GM21619 (cell line): ENCODE results near the gene SLC14A1.
A peak's percentile ranks its signal among the peaks of the same experiment; 100 is the strongest.

Experiments used
- ATAC-seq: cut with Tn5 transposase; IDR thresholded peaks from one replicate; pipeline ENCODE4 v1.9.1; 2021; ENCODE audit not compliant: unreplicated experiment

SLC14A1 gene

GRCh38 chr18:45719106-45719505 lies 4.9 kb upstream of the SLC14A1 start:
- ATAC-seq = no peak

- peak; percentile 90 for ATAC-seq
Observed at GRCh38 chr18:45722899-45723298, 1.1 kb upstream of the SLC14A1 start.

DNA sequence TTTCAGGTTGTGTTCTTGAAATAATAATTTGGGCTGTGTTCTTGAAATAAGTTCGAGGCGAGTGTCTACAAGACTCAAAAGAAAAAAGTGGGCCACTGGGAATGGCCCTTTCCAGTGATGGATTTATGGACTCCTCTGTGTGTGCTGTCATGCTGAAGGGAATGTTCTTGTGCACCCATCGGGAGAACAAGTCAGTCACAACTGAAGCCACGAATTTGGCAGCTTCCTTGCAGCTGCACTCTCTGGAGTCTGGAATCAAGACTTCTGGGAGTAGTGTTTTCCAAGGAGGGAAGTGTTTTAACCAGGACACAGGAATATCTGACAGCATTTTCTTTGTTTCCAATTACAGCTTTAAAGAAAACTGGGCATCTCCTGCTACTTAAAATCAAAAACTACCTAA lies 620 bp downstream of the SLC14A1 start:
- no peak for ATAC-seq

GRCh38 chr18:45725336-45725735 lies 1.4 kb downstream of the SLC14A1 start:
- ATAC-seq = no peak

GRCh38 chr18:45726603-45727002 lies 2.6 kb downstream of the SLC14A1 start:
- no peak for ATAC-seq

DNA sequence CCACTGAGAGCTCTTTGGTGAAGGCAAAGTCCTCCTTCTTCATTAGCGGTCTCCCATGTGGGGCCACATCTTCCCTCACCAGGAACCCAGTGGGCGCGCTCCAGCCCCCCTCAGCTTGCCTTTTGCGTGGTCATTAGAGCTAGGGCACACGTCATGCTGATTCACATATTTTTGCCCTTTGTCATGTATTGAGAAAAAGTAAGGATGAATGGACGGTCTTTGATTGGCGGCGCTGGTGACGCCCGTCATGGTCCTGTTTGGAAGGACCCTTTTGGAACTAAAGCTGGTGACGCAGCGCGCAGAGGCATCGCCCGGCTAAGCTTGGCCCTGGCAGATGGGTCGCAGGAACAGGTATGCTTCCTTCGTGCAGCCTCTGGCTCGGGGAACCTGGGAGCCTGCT lies 3.1 kb downstream of the SLC14A1 start:
- ATAC-seq = no peak

DNA sequence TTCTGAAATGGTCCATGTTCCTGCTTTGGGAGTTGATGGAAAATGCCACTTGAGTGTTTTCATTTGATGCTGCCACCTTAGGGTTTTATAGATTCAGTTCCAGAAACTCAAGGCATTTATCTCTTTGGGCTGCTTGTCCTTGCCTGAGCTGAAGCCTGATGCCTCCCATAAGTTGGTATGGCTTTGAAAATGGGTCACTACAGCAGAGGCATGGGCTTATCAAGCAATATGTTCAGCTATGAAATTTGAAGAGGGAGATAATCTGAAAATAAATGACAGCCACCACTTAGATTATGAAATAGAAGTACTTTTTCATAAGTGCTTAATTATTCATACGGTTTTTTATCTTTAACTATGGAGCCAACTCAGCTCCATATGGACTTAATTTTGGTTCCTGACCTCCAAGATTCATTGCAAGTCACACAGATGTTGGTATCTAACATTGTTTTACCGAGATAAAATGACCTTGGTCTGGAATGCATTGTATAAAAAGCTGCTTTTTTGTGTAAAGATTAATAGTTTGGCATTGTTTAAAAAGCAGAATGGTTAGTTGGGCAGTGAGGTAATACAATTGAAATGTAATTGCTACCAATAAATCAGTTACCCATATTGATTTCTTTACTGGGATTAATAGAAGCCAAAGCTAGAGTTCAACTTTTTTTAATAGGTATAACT lies 4.5 kb downstream of the SLC14A1 start:
- no peak for ATAC-seq

DNA sequence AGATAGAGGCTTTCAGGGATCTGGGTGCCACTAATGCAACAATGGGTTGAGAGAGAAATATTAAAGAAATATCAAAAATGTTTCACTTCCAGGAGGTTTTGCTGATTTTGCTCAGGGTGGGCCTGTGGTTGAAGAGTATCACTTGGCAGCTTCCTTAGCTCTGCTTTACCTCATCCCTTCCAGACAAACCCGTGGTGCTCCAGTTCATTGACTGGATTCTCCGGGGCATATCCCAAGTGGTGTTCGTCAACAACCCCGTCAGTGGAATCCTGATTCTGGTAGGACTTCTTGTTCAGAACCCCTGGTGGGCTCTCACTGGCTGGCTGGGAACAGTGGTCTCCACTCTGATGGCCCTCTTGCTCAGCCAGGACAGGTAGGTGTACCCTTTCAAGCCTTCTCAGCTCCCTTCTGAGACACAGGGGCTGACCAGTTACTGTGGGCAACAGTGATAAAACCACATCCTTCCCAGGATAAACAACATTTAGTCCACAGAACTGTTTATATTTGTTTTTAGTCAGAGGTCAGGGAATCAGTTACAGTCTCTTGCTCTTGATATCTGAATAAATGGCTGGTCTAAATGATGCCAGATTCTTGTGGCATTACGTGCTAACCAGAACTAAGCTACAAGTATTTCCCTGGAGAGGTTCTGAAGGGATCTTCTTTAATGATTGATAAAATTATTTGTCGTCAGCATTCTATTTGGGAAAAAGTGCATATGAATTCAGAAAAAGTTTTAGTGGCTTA lies 7.0 kb downstream of the SLC14A1 start:
- ATAC-seq = no peak

DNA sequence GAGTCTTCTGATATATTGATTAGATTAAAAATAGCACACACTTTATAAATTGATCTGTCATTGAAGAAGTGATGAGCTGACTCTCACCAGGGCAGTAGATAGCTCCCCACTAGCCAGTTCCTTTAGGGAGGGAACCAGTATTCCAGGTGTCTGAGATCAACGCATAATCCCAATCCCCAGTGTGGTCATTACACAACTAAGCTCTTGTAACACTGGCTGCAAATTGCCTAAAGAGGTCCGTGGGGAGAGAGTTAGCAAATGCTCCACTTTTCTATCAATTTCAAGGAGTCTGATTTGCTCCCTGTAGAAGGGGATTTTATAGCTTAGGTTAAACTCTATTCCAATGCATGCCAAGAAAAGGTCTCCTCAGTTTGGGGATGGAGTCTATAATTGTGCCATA lies 7.7 kb downstream of the SLC14A1 start:
- no peak for ATAC-seq

DNA sequence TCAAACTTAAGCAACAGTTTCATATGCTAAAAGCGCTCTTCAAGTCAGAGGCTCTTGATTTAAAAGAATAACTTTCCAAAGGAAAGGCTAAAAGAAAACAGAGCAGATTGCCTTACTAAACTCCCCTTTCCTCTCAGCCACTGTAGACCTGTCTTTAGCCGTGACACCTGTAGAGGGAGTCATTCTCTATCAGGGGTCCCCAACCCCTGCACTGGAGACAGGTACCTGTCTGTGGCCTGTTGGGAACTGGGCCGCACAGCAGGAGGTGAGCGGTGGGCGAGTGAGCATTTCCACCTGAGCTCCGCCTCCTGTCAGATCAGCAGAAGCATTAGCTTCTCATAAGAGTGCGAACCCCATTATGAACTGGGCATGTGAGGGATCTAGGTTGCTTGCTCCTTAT lies 9.6 kb downstream of the SLC14A1 start:
- ATAC-seq = no peak

DNA sequence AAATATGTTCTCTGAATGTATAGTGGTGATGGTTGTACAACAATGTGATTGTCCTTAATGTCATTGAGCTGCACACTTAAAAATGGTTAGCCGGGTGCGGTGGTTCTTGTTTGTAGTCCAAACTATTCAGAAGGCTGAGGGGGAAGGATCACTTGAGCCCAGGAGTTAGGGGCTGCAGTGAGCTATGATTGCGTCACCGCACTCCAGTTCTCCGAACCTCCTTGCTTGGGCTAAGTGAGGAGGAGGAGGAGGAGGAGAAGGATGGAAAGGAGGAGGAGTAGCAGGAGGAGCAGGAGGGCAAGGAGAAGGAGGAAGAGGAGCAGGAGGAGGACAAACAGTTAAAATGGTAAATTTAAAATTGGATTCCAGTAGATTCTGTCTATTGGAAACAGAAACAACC lies 10.5 kb downstream of the SLC14A1 start:
- ATAC-seq = no peak

DNA sequence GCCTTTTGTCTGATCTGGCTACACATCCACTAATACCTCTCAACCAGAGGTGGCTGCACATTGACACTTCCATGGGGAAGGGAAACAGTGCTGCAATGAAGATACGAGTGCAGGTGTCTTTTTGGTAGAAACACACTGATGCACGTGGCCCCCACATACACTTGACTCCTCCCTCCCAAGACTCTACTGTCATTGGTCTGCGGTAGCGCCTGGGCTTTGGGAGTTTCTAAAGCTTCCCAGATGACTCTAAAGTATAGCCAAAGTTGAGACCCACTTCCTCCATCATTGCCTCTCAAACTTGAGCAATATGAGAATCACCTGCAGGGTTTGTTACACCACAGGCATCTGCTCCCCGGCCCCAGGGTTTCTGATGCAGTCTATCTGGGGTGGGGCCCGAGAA lies 11.0 kb downstream of the SLC14A1 start:
- no peak for ATAC-seq

DNA sequence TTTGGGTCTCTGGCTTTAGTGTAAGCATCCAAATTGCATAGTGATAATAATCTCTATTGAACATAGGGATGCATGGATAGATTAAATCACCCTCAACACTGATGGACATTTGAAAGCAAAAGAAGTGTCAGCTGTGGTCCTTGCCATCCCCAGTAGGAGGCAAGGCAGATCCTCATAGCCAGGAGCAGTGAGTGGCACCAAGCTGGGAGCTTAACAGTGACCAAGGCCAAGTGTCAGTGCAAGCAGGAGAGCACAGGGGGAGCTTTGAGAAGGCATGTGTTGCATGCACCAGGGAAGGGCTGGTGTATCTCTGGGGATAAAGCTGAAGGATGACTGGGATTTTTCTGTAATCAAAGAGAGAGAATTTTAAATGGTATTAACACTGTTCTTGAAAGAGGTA lies 14.7 kb downstream of the SLC14A1 start:
- no peak for ATAC-seq

GRCh38 chr18:45739268-45739667 lies 15.3 kb downstream of the SLC14A1 start:
- ATAC-seq = no peak

- no peak for ATAC-seq
Observed at GRCh38 chr18:45739848-45740247, 15.9 kb downstream of the SLC14A1 start.

DNA sequence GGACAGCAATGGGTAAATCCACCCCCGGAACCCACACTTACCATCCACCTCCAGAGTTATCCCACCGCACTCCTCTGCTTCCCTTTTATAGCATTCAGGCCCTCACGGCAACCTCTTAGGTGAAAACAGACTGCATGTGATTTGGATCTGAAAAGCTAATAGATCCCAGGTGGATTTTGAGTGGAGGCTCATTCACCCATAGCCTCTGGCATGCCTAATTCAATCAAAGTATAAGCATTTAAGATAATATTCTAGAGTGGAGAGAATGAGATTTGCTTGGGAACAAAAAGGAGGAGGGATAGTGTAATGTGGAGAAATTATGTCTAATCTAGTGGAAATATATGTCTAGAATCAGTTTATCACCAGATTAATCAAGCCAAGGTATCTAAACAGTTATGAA lies 17.1 kb downstream of the SLC14A1 start:
- no peak for ATAC-seq

GRCh38 chr18:45745817-45746461 lies 22.0 kb downstream of the SLC14A1 start:
- no peak for ATAC-seq

- no peak for ATAC-seq
Observed at GRCh38 chr18:45748501-45748900, 24.5 kb downstream of the SLC14A1 start.

GRCh38 chr18:45749918-45750689 lies 26.1 kb downstream of the SLC14A1 start:
- peak; percentile 56 for ATAC-seq

DNA sequence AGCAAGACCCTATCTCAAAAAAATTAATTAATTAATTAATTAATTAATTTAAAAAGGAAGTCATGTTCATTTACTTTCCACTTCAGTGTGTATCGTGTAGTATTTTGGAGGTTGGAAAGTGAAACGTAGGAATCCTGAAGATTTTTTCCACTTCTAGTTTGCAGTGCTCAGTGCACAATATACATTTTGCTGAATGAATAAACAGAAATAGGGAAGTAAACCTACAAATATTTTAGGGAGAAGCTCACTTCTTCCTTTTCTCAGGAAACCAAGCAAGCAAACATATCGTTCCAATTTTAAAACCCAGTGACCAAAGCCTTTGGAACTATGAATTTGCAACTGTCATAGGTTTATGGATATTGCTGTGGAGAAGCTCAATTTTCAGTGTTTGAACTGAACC lies 27.8 kb downstream of the SLC14A1 start:
- ATAC-seq = no peak

DNA sequence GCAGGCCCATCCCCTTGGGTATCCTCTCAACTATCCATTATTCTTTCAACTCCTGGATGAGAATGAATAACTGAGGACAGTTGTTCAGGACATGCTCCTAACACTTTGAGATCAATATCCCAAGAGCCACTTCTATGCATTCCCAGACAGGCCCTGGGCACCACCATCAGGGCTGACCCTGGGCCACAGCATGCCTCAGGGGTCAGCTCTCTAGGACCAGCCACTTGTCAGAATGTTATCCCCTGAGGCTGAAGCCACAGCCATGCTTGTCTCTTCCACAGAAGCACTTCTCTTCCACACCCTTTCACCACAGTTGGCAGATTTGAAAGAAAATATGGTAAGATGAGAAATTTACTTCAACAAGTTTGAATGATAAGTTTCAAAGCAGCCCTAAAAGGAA lies 28.7 kb downstream of the SLC14A1 start:
- ATAC-seq = no peak

- ATAC-seq = no peak
Observed at GRCh38 chr18:45753286-45753685, 29.3 kb downstream of the SLC14A1 start.
